Liver (tissue), 9 donors: Measurements from ENCODE around the gene PREX1. TPM values are rescaled to one million over a fixed set of nuclear protein-coding genes. Genes with fewer than 3 reads are reported as not detected.

ENCODE experiments used
- DNase-seq: peaks from one replicate; pipeline ENCODE4 v3.0.0-alpha.2; 2017; ENCODE audit warnings: low spot score
- H3K27ac ChIP-seq, 2 donors: one replicate each; pipeline ENCODE4 v1.7.0; 2013; ENCODE audit warnings: inconsistent platforms in 2 of 2, low read length in 2 of 2, control low read depth in 1 of 2, low read depth in 1 of 2, mild to moderate bottlenecking in 1 of 2
- H3K27me3 ChIP-seq, 4 donors: one replicate each; pipeline versions ENCODE4 v1.6.1 to v1.7.0; 2013; ENCODE audit warnings: low read length in 3 of 4, inconsistent platforms in 1 of 4, mild to moderate bottlenecking in 1 of 4, moderate library complexity in 1 of 4; ENCODE audit not compliant: control insufficient read depth in 4 of 4, insufficient read depth in 4 of 4
- H3K36me3 ChIP-seq, 4 donors: one replicate each; pipeline versions ENCODE4 v1.6.1 to v1.7.0; 2013; ENCODE audit warnings: low read length in 3 of 4, mild to moderate bottlenecking in 3 of 4, low read depth in 1 of 4, moderate library complexity in 1 of 4; ENCODE audit not compliant: control insufficient read depth in 4 of 4, insufficient read depth in 3 of 4
- H3K4me1 ChIP-seq, 4 donors: one replicate each; pipeline versions ENCODE4 v1.6.1 to v1.7.0; 2013; ENCODE audit warnings: low read length in 3 of 4, mild to moderate bottlenecking in 3 of 4, moderate library complexity in 1 of 4; ENCODE audit not compliant: control insufficient read depth in 4 of 4, insufficient read depth in 4 of 4
- H3K4me3 ChIP-seq, 3 donors: one replicate each; pipeline versions ENCODE4 v1.6.1 to v1.7.0; 2013; ENCODE audit warnings: low read length in 3 of 3, control low read depth in 1 of 3, low read depth in 1 of 3, mild to moderate bottlenecking in 1 of 3
- H3K9ac ChIP-seq, 2 donors: one replicate each; pipeline ENCODE4 v1.7.0; 2013; ENCODE audit warnings: low read length in 2 of 2, mild to moderate bottlenecking in 2 of 2, moderate library complexity in 2 of 2, control low read depth in 1 of 2, low read depth in 1 of 2
- H3K9me3 ChIP-seq, 4 donors: one replicate each; pipeline versions ENCODE4 v1.6.1 to v1.7.0; 2013; ENCODE audit warnings: low read length in 3 of 4; ENCODE audit not compliant: control insufficient read depth in 4 of 4
- EGR1 ChIP-seq, 2 donors: IDR thresholded peaks; 2 replicates each; pipeline ENCODE4 v1.6.1; 2016 to 2018; ENCODE audit warnings: antibody characterized with exemption in 2 of 2, low read depth in 2 of 2
- GABPA ChIP-seq, 2 donors: IDR thresholded peaks in 1 of 2; conservative IDR thresholded peaks in 1 of 2; 2 replicates each; pipeline ENCODE4 v1.6.1; 2016; ENCODE audit warnings: antibody characterized with exemption in 2 of 2, mild to moderate bottlenecking in 1 of 2, moderate library complexity in 1 of 2
- HNF4A ChIP-seq, 2 donors: conservative IDR thresholded peaks; 2 replicates each; pipeline ENCODE4 v1.6.1; 2016; ENCODE audit warnings: antibody characterized with exemption in 2 of 2, mild to moderate bottlenecking in 2 of 2
- HNF4G ChIP-seq: IDR thresholded peaks from 2 replicates; pipeline ENCODE4 v1.6.1; 2016; ENCODE audit warnings: antibody characterized with exemption
- JUND ChIP-seq, 2 donors: IDR thresholded peaks; 2 replicates each; pipeline ENCODE4 v1.6.1; 2016; ENCODE audit warnings: antibody characterized with exemption in 2 of 2
- RAD21 ChIP-seq, 2 donors: IDR thresholded peaks; 2 replicates each; pipeline ENCODE4 v1.6.1; 2016; ENCODE audit warnings: antibody characterized with exemption in 2 of 2, mild to moderate bottlenecking in 2 of 2
- RXRA ChIP-seq, 2 donors: IDR thresholded peaks; 2 replicates each; pipeline ENCODE4 v1.6.1; 2017 to 2018; ENCODE audit warnings: antibody characterized with exemption in 2 of 2, mild to moderate bottlenecking in 1 of 2
- SP1 ChIP-seq: IDR thresholded peaks from 2 replicates; pipeline ENCODE4 v1.6.1; 2018; ENCODE audit warnings: antibody characterized with exemption, mild to moderate bottlenecking
- TAF1 ChIP-seq: conservative IDR thresholded peaks from 2 replicates; pipeline ENCODE4 v1.6.1; 2016; ENCODE audit warnings: antibody characterized with exemption, mild to moderate bottlenecking
- YY1 ChIP-seq: IDR thresholded peaks from 2 replicates; pipeline ENCODE4 v1.6.1; 2016; ENCODE audit warnings: antibody characterized with exemption, mild to moderate bottlenecking
- WGBS: extraction: QIAGEN DNeasy Blood & Tissue Kit; methylation state at CpG from one replicate; pipeline ENCODE4 v1.1.7; 2013; 5-methylcytosine and 5-hydroxymethylcytosine counted together
- polyA plus RNA-seq, 2 donors: library from polyadenylated mRNA; stranded (reverse) in 1 of 2; unstranded in 1 of 2; fragments of 200-250 nt in 1 of 2; fragments of >200 nt in 1 of 2; fragmentation: Nextera tagmentation in 1 of 2; extraction: Ambion mirVana in 1 of 2; gene quantifications; one replicate each; pipeline versions ENCODE4 v1.2.1 to v1.2.3, GENCODE V29; 2013 to 2015
- total RNA-seq, 2 donors: library from RNA; depleted of rRNA; stranded (reverse); fragments of >200 nt; gene quantifications; one replicate each; pipeline ENCODE4 v1.2.3, GENCODE V29; 2014
- TF ChIP-seq, protein P1 (sequence below): IDR thresholded peaks from 2 replicates; pipeline ENCODE4 v1.6.1; 2016; ENCODE audit warnings: antibody characterized with exemption
- TF ChIP-seq, protein P2 (sequence below): IDR thresholded peaks from 2 replicates; pipeline ENCODE4 v1.6.1; 2016; ENCODE audit warnings: antibody characterized with exemption
- TF ChIP-seq, protein P3 (sequence below): fragments of 150-350 bp; IDR thresholded peaks from 2 replicates; pipeline ENCODE4 v1.5.1; 2017; ENCODE audit warnings: improper control_type of control experiment, low read depth, low read length; ENCODE audit not compliant: missing input control
- TF ChIP-seq, protein P4 (sequence below): IDR thresholded peaks from 2 replicates; pipeline ENCODE4 v1.6.1; 2016; ENCODE audit warnings: antibody characterized with exemption, mild to moderate bottlenecking
- donor health status: healthy.
- donor health status: healthy.
- donor health status: healthy.
- donor health status: healthy.
- donor health status: healthy.

The PREX1 gene
- total and polyA plus RNA-seq, 4 donors: 2.2 to 18.0 (median 10.8) TPM

DNA sequence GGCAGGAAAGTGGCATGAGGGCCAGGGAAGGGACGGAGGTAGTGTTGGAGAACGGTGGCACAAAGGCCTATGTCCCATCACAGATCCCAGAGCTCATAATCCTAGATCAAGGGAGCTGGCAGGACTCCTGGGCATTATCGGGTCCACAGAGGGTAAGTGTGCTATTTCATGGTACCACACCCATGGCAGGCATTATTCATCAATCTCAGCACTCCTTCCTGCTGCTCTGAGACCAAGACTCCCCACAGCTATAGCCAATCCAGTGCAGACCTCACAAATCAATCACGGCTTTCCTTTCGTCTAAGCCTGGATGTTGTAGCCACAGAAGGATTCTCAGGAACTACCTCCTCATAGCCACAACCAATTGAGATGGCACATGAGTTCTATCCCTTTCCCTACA lies 187.9 kb downstream of the PREX1 start (continued):
- TF ChIP-seq, protein P1, sequence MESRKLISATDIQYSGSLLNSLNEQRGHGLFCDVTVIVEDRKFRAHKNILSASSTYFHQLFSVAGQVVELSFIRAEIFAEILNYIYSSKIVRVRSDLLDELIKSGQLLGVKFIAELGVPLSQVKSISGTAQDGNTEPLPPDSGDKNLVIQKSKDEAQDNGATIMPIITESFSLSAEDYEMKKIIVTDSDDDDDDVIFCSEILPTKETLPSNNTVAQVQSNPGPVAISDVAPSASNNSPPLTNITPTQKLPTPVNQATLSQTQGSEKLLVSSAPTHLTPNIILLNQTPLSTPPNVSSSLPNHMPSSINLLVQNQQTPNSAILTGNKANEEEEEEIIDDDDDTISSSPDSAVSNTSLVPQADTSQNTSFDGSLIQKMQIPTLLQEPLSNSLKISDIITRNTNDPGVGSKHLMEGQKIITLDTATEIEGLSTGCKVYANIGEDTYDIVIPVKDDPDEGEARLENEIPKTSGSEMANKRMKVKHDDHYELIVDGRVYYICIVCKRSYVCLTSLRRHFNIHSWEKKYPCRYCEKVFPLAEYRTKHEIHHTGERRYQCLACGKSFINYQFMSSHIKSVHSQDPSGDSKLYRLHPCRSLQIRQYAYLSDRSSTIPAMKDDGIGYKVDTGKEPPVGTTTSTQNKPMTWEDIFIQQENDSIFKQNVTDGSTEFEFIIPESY: no peak
- no peak for TF ChIP-seq GABPA (IDR thresholded peaks at IDR 0.05 in 1 of 2, conservative IDR thresholded peaks at IDR 0.05 in 1 of 2)
- TF ChIP-seq HNF4A (conservative IDR thresholded peaks at IDR 0.05): no peak
- TF ChIP-seq, protein P2, sequence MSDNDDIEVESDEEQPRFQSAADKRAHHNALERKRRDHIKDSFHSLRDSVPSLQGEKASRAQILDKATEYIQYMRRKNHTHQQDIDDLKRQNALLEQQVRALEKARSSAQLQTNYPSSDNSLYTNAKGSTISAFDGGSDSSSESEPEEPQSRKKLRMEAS: no peak

DNA sequence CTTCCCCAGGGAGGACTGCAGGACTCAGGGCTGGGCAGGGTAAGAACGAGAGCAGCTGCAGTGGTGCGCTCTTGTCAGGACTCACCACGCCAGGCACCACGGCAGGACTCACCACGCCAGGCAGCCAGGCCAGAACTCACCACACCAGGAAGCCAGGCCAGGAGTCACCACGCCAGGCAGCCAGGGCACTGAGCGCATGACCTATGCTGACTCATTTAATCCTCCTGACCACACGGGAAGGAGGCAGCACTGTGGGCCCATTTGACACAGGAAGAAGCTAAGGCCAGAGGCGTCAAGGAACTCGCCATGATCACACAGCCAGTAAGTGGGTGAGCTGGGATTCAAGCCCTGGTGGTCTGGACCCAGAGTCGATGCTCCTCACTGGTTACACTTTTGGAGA lies 189.3 kb downstream of the PREX1 start:
- Histone ChIP-seq H3K4me1 (no peaks in the 10 kb centered on the region), H3K36me3 (peaks cover 0 to 10% (median 5%) of the 10 kb centered on the region in 4 donors)
- TF ChIP-seq, protein P3, sequence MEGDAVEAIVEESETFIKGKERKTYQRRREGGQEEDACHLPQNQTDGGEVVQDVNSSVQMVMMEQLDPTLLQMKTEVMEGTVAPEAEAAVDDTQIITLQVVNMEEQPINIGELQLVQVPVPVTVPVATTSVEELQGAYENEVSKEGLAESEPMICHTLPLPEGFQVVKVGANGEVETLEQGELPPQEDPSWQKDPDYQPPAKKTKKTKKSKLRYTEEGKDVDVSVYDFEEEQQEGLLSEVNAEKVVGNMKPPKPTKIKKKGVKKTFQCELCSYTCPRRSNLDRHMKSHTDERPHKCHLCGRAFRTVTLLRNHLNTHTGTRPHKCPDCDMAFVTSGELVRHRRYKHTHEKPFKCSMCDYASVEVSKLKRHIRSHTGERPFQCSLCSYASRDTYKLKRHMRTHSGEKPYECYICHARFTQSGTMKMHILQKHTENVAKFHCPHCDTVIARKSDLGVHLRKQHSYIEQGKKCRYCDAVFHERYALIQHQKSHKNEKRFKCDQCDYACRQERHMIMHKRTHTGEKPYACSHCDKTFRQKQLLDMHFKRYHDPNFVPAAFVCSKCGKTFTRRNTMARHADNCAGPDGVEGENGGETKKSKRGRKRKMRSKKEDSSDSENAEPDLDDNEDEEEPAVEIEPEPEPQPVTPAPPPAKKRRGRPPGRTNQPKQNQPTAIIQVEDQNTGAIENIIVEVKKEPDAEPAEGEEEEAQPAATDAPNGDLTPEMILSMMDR: no peak
- no peak for TF ChIP-seq JUND (IDR thresholded peaks at IDR 0.05)

DNA sequence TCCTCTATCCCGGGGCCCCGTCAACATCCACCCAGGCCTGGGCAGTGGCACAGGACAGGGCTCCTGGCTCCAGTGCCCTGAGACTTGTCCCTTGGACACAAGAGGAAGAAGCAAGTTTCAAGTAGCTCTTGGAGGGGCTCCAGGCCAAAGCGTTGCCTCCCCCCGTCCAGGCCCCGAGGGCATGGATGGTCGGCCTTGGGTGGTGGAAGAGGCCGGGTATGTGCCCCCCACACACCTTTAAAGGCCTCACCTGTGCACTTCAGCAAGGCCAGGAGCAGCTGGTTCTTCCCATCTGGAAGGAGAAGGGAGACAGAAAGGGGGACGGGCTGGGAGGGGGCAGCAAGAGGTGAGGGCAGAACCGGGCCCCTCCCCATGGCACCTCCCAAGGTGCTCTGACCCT lies 190.3 kb downstream of the PREX1 start:
- DNase-seq: no peak
- 94% methylated on average over 9 of the region's 9 CpGs for WGBS
- Histone ChIP-seq H3K27me3 (no peaks in the 10 kb centered on the region), H3K36me3 (peaks cover 0 to 10% (median 7%) of the 10 kb centered on the region in 4 donors), H3K27ac (no peak overlapping the region), H3K4me1 (no peaks in the 10 kb centered on the region), H3K9ac (no peak overlapping the region), H3K9me3 (no peaks in the 10 kb centered on the region), H3K4me3 (no peak overlapping the region)
- TF ChIP-seq TAF1 (no peak), YY1 (no peak), HNF4G (no peak), EGR1 (IDR thresholded peaks at IDR 0.05; ENCODE audit: low read depth in 2 of 2) (no peak), RXRA (IDR thresholded peaks at IDR 0.05) (no peak), RAD21 (IDR thresholded peaks at IDR 0.05) (no peak), GABPA (IDR thresholded peaks at IDR 0.05 in 1 of 2, conservative IDR thresholded peaks at IDR 0.05 in 1 of 2) (no peak), SP1 (no peak), JUND (IDR thresholded peaks at IDR 0.05) (no peak)
- TF ChIP-seq, protein P3: no peak
- TF ChIP-seq, protein P4, sequence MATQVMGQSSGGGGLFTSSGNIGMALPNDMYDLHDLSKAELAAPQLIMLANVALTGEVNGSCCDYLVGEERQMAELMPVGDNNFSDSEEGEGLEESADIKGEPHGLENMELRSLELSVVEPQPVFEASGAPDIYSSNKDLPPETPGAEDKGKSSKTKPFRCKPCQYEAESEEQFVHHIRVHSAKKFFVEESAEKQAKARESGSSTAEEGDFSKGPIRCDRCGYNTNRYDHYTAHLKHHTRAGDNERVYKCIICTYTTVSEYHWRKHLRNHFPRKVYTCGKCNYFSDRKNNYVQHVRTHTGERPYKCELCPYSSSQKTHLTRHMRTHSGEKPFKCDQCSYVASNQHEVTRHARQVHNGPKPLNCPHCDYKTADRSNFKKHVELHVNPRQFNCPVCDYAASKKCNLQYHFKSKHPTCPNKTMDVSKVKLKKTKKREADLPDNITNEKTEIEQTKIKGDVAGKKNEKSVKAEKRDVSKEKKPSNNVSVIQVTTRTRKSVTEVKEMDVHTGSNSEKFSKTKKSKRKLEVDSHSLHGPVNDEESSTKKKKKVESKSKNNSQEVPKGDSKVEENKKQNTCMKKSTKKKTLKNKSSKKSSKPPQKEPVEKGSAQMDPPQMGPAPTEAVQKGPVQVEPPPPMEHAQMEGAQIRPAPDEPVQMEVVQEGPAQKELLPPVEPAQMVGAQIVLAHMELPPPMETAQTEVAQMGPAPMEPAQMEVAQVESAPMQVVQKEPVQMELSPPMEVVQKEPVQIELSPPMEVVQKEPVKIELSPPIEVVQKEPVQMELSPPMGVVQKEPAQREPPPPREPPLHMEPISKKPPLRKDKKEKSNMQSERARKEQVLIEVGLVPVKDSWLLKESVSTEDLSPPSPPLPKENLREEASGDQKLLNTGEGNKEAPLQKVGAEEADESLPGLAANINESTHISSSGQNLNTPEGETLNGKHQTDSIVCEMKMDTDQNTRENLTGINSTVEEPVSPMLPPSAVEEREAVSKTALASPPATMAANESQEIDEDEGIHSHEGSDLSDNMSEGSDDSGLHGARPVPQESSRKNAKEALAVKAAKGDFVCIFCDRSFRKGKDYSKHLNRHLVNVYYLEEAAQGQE: no peak
- TF ChIP-seq, protein P1: no peak
- TF ChIP-seq, protein P2: no peak

More for the DNA sequence above, 189.3 kb downstream of the PREX1 start:
- WGBS: 84% methylated on average over 11 of the region's 11 CpGs
- Histone ChIP-seq H3K9ac (no peak overlapping the region), H3K27ac (no peak overlapping the region), H3K9me3 (no peaks in the 10 kb centered on the region), H3K27me3 (no peaks in the 10 kb centered on the region), H3K4me3 (no peak overlapping the region)
- DNase-seq: no peak
